Left forelimb (tissue), 1 donor: ENCODE results near the gene MBOAT1.
"Not testable (repeated sequence)": the region's sequence is repeated elsewhere in the genome, so short reads cannot be mapped to it uniquely, and the experiment has no call there.

ENCODE experiments used
- DNase-seq: peaks from one replicate; pipeline ENCODE4 v3.0.0-alpha.2; 2018; ENCODE audit warnings: low spot score

The MBOAT1 gene

GRCh38 chr6:20202699-20203302 lies 9.5 kb downstream of the MBOAT1 start:
- DNase-seq = no peak

- no peak for DNase-seq
Measured at GRCh38 chr6:20202324-20202658, 10.0 kb downstream of the MBOAT1 start.

- no peak for DNase-seq
Measured at GRCh38 chr6:20200761-20201630, 11.3 kb downstream of the MBOAT1 start.

GRCh38 chr6:20198775-20199174 lies 13.5 kb downstream of the MBOAT1 start:
- DNase-seq = no peak

DNA sequence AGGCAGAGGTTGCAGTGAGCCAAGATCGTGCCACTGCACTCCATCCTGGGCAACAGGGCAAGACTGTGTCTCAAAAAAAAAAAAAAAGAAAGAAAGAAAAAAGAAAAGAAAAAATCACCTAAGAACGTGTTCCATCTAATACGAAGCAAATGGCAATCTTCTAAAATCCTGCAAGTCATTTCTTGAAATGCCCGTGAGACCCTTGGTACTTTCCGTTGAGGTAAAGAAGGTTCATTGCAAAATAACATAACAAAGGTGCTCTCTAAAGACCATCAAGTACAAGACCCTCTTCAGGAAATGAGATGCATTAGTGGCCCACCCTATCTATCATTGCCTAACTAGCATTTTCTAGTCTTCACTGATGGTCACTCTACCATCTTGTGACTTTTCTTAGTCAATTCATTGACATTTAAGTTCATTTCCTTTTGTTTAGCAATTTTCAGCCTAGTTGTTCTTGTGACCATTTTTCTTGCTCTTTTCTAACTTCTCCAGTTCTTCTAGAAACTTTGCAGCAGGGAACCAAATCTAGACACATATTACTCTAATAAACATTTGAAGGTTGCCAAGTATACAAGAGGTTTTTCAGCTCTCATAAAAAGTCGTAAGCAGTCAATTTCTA lies 14.0 kb downstream of the MBOAT1 start:
- no peak for DNase-seq

GRCh38 chr6:20197251-20197650 lies 15.0 kb downstream of the MBOAT1 start:
- DNase-seq = no peak

DNA sequence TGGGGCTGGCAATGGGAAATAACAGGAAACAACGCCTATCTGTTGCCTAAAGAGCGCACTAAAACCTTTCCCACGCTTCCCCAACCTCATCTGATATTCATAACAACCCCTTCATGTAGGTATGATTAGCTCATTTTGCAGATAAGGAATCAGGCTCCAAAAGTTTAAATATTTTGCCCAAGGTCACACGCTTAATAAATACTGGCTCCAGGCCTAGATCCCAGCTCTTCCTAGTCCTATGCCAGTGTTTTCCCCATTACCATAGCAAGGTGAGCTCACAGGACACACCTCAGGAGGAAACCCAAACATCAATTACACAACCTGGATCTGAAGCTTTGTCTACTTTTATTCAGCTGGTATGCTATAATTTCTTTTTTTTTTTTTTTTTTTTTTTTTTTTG lies 19.6 kb downstream of the MBOAT1 start:
- no peak for DNase-seq

- DNase-seq = no peak
Measured at GRCh38 chr6:20191992-20192391, 20.3 kb downstream of the MBOAT1 start.

DNA sequence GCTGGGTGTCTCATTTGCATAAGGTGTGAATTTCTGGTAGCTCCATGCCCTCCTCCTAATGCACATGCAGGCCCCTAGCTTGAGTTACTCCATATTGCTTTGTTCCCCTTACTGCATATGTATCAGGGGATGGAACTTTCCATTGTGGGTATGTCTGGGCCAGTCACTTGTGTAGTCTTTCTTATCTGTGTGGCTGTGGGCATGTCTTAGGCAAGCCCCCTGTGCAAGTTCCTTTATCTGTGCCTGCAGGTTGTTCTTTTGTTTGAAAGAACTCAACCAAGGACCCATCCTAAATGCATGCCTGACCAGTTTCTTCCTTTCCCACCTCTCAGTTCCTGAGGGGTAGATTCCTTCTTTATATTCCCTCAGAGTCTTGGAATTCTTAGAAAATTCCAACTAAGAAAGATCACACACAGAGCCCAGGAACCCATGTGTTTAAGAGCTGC lies 23.6 kb downstream of the MBOAT1 start:
- DNase-seq = no peak

GRCh38 chr6:20186981-20187380 lies 25.3 kb downstream of the MBOAT1 start:
- DNase-seq = no peak

DNA sequence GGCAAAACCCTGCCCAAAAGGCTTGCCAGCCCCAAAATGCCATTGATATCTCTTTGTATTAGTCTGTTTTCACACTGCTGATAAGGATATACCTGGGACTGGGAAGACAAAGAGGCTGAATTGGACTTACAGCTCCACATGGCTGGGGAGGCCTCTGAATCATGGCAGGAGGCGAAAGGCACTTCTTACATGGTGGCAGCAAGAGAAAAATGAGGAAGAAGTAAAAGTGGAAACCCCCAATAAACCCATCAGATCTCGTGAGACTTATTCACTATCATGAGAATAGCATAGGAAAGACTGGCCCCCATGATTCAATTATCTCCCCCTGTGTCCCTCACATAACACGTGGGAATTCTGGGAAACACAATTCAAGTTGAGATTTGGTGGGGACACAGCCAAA lies 28.6 kb downstream of the MBOAT1 start:
- no peak for DNase-seq

DNA sequence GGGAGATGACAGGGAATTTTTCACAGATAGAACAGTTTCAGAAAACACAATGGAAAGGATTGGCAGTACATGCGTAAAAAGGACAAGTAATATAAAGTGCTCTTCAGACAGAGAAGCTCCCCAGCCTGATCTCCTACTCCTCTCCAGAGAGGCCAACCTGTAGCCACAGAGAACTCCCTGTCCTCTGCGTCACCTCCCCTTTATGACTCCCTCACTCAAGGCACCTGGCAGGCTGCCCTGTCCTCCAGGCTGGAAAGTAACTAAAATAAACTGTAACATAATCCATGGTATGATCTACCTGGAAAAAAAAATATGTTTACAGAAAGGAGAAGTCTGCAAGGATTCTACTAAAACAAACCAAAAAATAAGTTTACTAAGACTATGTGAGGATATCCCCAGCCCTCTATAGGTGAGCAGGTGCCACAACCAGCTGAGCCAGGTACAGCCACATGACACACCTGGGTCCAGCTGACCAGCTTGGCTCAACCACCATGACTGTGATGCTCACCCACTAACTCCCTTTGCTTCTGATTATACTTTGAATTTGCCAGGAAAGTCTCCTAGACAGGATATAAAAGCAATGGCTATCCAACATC lies 29.2 kb downstream of the MBOAT1 start:
- DNase-seq = no peak

DNA sequence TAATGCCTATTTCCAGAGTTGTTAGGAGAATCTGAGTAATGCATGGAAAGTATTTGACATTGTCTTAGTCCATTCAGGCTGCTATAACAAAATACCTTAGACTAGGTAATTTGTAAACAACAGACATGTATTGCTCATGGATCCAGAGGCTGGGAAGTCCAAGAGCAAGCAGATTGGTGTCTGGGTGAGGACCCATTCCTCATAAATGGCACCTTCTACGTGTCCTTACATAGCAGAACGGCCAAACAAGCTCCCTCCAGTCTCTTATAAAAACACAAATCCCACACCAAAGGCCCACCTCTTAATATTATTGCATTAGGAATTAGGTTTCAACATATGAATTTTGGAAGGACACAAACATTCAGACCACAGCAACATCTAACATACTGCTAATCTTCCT lies 30.2 kb downstream of the MBOAT1 start:
- DNase-seq = no peak

GRCh38 chr6:20180935-20181334 lies 31.3 kb downstream of the MBOAT1 start:
- no peak for DNase-seq

DNA sequence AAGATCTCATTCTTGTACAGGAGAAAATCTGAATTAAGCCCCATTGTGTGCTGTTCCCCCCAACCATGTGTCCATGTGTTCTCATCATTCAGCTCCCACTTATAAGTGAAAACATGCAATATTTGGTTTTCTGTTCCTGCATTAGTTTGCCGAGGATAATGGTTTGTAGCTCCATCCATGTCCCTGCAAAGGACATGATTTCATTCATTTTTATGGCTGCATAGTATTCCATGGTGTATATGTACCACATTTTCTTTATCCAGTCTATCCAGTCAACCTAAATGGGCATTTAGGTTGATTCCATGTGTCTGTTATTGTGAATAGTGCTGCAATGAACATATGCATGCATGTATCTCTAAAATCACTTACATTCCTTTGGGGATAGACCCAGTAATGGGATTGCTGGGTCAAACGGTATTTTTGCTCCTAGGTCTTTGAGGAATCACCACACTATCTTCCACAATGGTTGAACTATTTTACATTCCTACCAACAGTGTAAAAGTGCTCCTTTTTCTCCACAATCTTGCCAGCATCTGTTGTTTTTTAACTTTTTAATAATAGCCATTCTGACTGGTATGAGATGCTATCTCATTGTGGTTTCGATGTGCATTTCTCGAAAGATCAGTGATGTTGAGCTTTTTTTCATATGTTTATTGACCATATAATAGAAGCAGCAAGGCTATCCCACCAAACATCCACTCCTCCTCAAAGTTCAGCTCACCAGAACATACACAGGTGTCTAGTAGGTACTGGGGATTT lies 32.8 kb downstream of the MBOAT1 start:
- not testable (repeated sequence) for DNase-seq

DNA sequence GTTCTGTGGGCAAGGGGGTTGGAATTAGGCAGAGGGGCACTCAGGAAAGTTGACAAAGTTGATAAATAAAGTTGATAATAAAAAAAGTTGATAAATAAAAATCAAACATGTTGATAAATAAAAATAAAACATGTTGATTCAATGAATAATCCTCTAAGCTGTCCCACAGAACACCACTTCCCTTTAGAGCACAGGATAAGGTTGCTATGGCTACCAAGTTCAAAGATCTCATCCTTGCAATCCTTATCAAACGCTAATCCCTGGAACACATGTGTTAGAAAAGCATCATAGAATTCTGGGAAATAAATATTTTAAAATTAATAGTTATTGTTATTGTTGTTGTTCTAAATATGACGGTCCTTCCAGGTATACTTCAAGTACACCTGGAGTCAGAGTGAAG lies 33.9 kb downstream of the MBOAT1 start:
- DNase-seq = no peak

DNA sequence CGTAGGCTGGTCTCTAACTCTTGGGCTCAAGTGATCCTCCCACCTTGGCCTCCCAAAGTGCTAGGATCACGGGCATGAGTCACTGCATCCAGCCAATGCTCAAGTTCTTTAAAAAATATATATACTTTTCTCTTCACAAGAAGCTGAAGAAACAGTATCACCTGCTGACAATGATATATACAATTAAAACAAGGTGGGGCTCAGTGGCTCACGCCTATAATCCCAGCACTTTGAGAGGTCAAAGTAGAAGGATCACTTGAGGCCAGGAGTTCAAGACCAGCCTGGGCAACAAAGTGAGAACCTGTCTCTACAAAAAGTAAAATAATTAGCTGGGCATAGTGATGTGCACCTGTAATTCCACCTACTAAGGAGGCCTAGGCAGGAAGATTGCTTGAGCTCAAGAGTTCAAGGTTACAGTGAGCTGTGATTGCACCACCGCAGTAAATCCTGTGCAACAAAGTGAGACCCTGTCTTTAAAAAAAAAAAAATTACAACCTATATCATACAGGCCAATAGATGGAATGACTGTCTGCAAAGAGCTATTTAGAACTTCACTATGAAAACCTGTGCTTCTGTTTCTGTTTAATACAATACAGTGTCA lies 36.4 kb downstream of the MBOAT1 start:
- DNase-seq = no peak

DNA sequence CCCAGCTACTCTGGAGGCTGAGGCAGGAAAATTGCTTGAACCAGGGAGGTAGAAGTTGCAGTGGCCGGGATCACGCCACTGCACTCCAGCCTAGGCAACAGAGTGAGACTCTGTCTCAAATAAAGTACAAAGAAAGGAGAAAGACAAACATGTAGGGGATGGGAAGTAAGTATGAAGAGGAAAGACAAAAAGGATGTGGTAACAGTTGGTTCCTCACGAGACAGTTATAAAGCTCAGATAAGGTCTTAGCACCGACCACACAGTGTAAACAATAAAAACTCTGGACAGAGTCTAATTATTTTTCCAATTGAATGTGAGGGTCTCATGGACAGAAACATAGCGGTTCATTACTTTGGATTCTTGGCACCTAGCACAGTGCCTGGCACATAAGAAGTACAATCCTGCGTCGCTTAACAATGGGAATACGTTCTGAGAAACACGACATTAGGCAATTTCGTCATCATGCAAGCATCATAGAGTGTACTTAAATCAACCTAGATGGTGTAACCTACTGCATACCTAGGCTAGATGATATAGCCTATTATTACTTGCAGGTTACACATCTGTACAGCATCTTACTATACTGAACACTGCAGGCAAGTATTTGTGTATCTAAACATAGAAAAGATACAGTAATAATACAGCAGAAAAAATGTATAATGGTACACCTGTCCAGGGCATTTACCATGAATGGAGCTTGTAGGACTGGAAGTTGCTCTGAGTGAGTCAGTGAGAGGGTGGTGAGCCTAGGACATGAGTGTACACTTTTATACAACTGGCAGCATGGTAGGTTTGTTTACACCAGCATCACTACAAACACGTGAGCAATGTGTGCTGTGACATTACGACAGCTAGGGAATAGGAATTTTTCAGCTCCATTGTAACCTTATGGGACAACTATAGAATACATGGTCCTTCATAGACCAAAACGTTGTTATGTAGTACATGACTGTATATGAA lies 38.2 kb downstream of the MBOAT1 start:
- no peak for DNase-seq

DNA sequence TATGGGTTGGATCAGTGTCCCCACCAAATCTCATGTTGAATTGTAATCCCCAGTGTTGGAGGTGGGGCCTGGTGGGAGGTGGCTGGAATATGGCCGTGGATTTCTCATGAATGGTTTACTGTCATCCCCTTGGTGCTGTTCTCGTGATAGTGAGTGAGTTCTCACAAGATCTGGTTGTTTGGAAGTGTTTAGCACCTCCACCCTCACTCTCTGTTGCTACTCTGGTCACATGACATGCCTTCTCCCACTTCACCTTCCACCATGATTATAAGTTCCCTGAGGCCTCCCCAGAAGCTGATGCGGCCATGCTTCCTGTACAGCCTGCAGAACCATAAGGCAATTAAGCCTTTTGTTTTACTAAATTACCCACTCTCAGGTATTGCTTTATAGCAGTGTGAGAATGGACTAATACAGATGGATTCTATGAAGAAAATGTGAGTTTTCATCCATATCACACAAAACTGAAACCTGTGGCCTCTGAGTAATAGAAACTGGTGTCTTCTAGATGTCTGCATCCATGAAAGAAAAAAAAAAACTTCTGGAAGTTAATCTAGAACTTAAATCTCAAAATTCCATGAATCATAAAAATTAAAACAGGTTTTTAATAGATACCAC lies 39.3 kb downstream of the MBOAT1 start:
- DNase-seq = no peak
